GM21619 (cell line): ENCODE results near the gene KIF26B.
"Not testable (repeated sequence)": the region's sequence is repeated elsewhere in the genome, so short reads cannot be mapped to it uniquely, and the experiment has no call there.

Experiments used
- ATAC-seq: cut with Tn5 transposase; IDR thresholded peaks from one replicate; pipeline ENCODE4 v1.9.1; 2021; ENCODE audit not compliant: unreplicated experiment

The KIF26B gene

GRCh38 chr1:245378311-245378722 is 223.5 kb downstream of the KIF26B start:
- ATAC-seq: peak; percentile 51

DNA sequence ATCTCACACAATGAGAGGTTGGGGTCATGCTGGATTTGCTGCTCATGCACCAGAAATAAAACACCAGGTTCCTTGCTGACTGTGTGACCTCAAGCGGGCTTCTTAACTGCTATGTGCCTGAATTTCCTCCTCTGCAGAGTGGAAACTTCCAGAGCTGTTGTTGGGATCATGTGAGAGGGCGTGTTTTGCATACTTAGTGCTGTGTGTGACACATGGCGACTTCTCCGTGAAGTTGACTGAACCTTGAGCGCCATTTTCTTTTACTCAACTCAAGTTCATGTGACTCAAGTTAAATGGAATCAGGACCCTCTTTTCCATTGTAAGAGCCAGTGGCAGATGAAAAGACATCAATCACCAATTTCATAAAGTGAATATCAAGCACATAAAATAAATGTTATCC is 224.0 kb downstream of the KIF26B start:
- peak; percentile 10 for ATAC-seq

- ATAC-seq: no peak
These were observed 226.2 kb downstream of the KIF26B start for GRCh38 chr1:245380790-245381535.

DNA sequence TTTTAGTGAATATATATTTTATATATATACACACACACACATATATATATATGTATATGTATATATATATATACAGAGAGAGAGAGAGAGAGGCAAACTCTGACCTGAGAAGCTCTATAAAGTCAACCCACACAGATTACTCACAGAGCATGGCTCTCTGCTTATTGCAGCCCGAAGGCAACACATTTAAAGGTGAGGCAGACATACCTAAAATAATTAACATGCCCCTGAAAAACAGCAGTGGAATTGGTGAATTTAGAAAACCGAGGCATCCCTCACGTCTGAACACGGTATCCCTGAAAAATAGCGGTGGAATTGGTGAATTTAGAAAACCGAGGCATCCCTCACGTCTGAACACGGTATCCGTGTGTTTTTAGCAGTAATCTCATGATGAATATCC is 228.2 kb downstream of the KIF26B start:
- ATAC-seq: no peak

- no peak for ATAC-seq
These were observed 228.9 kb downstream of the KIF26B start for GRCh38 chr1:245383396-245384330.

GRCh38 chr1:245386297-245386971 is 231.6 kb downstream of the KIF26B start:
- no peak for ATAC-seq

- ATAC-seq: no peak
These were observed 233.9 kb downstream of the KIF26B start for GRCh38 chr1:245388687-245389086.

GRCh38 chr1:245389873-245390272 is 235.1 kb downstream of the KIF26B start:
- no peak for ATAC-seq

DNA sequence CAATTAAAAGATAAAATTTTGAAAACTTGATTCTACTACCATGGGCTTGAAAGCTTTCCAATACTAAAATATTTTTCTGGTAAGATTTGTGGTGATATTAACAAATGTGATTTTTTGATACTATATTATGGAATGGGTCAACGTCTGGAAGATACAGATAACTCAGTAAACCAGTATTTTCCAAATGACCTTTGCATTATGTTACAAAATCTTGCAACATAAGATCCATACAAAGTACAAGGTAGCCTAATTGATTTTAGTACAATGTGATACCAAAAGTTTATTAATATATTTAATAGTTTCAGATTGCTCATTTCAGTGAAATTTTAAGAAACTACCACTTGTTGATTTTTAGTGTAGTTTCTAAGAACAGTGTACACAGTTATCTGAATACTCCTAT is 236.2 kb downstream of the KIF26B start:
- ATAC-seq: no peak

GRCh38 chr1:245393694-245394093 is 238.9 kb downstream of the KIF26B start:
- no peak for ATAC-seq

DNA sequence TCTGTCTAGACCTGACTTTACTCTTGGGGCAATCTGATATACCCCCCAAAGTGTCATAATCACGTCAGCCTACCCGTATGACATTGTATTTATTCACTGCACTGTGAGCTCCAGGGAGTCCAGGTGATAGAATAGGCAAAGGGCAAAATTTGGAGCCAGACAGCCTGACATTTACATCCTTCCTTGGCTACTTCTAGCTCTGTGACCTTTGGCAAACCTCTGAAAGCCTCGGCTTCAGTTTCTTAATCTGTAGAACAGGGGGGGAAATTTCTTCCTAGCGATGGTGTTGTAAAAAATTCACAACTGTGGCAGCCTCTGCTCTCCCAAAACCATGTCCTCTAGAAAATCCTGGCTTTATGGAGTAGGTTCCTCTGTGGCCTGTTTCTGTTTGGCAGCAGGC is 240.9 kb downstream of the KIF26B start:
- no peak for ATAC-seq

- no peak for ATAC-seq
These were observed 241.8 kb downstream of the KIF26B start for GRCh38 chr1:245396615-245397014.

GRCh38 chr1:245397771-245398170 is 243.0 kb downstream of the KIF26B start:
- ATAC-seq: no peak

- no peak for ATAC-seq
These were observed 243.4 kb downstream of the KIF26B start for GRCh38 chr1:245398180-245398579.

GRCh38 chr1:245401881-245402587 is 247.2 kb downstream of the KIF26B start:
- no peak for ATAC-seq

DNA sequence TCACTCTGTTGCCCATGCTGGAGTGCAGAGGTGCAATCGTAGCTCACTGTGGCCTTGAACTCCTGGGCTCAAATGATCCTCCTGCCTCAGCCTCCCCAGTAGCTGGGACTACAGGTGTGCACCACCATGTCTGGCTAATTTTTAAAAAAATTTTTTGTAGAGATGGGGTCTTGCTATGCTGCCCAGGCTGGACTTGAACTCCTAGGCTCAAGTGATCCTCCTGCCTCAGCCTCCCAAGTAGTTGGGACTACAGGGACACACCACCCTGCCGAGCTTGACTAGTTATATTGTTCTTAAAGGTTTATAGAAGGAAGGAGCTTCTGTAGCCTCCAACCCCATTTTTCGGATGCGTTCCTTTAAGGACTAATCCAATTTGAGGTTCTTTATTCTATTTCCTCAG is 248.2 kb downstream of the KIF26B start:
- ATAC-seq: not testable (repeated sequence)

DNA sequence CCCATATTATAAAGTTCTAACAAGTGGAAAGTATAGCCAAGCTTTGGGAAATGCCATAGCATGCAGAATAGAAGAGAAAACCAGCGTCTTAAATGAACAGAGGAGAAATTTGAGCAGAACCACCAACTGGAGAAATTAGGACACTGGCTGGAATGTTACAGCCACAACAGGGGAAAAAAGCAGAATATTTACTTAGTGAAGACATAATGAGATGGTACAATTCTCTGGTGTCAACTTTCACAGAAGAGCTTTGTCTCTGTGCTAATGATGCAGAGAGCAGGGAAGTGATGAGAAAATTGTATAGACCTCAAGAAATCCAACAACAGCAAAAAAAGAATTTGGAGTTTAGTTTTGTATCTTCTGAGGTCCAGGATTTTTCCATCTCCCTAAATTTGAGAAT is 249.7 kb downstream of the KIF26B start:
- ATAC-seq: no peak

DNA sequence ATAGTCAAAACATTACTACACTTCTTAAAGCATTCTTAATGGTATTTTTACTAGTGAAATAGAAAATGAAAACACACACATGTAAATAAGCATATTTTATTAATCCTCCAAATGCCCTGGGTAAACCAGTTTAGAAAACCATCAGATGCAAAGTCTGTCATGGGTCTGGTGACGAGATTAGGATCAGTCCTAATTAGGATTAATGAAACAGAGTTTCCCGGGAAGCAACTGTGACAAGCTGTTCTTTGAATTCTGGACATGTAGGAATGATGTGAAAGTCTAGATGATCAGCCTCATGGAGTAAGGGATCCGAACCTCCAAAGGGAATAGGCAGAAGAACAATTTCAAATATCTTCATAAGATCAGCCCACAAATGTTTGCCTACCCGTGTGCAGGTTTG is 250.2 kb downstream of the KIF26B start:
- ATAC-seq: no peak

DNA sequence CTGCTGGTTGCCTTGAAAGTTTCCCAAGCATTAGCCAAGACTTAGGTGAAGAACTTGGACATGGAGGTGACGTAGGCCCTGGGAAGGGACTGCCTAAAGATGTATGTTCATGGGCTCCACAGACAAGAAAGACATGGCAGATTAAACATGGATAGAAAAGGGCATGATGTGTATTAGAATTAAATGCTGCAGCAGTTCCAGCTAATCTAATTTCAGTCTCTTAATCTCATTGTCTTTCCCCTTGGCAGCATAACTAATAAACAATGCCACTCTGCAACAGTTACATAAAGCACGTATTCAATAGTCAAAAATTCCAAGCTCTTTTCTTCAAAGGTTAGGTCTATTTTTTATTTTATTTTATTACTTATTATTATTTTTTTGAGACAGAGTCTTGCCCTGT is 251.6 kb downstream of the KIF26B start:
- no peak for ATAC-seq

- no peak for ATAC-seq
These were observed 253.2 kb downstream of the KIF26B start for GRCh38 chr1:245407983-245408382.
